DMS114 treated with DMSO at 0.1 percent for 48 hours (cell line): ENCODE measurements around the gene HILPDA.
"Not testable (repeated sequence)": the region's sequence is repeated elsewhere in the genome, so short reads cannot be mapped to it uniquely, and the experiment has no call there.

Experiments used
- DNase-seq: peaks from one replicate; lab custom pipeline; 2025; ENCODE audit not compliant: unreplicated experiment; lab: John Stamatoyannopoulos, UW

Gene HILPDA

GRCh38 chr7:128431221-128431620 lies 24.5 kb upstream of the HILPDA start:
- DNase-seq, result no peak

DNA sequence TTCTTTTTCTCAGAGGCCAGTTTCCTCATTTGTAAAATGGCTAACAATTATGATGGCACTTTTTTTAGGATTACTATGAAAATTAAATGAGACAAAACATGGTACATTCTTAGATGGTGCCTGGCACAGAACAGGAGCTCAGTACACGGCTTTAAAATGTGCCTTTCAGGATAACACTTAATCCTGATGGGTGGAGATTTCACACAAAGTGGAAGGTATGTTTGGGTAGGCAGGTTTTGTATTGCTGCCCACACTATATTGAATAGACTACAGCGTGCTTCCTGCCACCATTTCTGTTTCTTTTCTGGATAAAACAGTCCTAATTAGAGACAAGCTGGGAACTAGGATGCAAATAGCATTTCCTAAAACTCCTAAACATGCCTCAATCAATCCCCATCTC lies 23.9 kb upstream of the HILPDA start:
- DNase-seq, result no peak

DNA sequence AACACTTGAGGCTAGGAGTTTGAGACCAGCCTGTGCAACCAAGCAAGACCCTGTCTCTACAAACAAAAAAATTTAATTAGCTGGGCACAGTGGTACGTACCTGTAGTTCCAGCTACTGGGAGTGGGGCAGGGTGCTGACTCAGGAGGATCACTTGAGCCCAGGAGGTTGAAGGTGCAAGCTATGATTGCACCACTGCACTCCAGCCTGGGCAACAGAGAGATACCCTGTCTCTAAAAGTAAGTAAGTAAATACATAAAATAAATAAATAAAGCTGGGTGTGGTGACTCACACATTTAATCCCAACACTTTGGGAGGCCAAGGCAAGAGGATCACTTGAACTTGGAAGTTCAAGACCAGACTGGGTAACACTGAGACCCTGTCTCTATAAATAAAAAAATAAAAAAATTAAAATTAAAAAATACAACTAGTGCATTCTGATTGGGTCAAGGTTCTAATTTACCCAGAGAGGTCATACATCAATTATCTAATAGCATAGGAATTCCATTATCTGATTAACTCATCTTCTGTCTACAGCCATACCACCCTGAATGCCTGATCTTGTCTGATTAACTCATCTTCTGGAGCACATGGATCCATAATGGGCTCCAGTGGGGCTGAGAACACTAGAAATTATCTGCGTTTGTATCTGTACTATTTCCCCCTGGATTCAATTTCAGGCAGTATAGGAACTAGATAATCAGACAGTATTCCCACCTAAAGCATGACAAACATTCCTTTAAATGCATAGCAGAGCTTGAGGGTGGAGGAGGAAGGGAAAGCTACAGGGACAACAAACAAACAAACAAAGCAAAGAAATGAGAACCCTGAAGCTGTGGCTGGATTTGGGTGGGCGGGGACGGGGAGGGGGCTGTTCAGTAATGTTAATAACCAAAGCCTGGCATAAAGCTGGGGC lies 21.0 kb upstream of the HILPDA start:
- DNase-seq, result no peak

GRCh38 chr7:128435327-128435686 lies 20.4 kb upstream of the HILPDA start:
- no peak for DNase-seq

DNA sequence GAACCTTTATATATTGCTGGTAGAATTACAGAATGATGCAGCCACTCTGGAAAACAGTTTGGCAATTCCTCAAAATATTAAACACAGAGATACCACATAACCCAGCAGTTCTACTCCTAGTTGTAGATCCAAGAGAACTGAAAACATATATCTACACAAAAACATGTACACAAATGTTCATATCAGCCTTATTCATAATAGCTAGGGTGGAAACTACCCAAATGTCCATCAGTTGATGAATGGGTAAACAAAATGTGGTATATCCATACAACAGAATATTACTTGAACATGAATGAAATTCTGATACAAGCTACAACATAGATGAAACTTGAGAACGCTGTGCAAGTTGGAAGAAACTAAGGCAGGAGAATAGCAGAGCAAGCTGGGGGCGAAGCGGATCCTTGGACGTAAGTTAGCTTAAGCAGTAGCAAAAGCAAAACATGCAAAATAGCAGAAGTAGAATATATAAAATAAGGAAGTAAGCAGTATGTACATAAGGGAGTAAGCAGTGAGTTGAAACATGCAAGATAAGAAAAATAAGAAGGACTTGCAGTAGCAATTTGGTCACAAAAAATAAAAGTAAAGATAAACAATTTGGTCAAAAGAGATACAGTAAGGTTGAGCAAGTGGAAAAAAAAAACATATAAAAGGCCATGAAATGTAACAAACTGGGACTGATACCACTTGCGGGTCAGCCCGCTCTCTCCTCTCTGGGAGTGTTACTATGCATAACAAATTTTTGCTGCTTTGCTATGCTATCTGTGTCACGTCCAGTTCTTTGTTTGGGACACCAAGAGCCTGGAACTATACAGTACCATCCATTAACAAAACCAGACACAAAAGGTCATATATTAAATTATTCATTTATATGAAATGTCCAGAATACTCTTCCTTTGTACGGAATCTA lies 18.0 kb upstream of the HILPDA start:
- no peak for DNase-seq

DNA sequence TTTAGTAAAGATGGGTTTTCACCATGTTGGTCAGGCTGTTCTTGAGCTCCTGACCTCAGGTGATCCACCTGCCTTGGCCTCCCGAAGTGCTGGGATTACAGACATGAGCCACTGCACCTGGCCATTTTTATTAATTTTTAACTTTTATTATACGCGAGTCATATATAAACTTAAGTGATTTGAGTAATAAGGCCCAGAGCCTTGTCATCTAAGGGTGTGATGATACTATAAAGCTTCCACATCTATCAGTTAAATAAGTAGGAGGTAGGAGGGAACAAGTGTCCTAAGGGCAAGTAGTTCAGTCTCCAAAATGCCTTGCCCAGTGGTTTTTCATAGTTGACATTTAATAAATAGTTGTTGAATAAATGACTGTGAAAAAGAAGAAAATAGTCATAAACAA lies 13.3 kb upstream of the HILPDA start:
- DNase-seq, result no peak

DNA sequence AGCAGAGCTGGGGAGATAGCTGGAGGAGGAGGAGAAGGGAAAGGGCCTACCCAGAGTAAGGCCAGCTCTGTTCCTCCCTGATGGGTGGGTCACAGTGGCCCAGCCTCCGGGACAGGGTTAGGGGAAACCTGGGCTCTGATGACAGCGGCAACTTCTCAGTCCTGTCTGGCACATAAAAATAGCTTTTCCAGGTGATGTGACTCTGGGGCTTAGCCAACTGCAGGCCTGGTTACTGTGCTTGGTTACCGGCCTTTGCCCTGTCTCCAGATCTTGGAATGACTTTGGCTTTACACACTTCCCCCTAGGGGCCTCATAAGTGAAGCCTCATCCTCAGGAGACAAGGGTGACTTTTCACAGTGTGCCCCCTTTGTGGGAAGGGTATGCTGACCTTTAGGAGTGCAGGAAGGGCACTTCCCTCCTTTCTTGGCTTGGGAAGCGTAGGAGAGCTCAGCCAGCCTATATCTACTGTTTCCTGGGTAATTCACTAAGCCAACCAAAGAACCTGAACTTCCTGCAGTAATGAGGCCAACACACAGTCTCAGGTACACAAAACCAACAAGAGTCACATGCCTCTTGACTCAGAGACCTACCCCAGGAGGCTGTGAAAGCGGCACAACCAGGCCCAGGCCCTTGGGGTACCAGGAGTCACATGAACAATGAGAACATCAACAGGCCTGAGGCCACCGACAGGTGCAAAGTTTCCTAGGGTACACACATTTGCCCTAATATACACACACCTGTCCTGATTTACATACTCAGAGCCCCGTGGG lies 11.7 kb upstream of the HILPDA start:
- no peak for DNase-seq

DNA sequence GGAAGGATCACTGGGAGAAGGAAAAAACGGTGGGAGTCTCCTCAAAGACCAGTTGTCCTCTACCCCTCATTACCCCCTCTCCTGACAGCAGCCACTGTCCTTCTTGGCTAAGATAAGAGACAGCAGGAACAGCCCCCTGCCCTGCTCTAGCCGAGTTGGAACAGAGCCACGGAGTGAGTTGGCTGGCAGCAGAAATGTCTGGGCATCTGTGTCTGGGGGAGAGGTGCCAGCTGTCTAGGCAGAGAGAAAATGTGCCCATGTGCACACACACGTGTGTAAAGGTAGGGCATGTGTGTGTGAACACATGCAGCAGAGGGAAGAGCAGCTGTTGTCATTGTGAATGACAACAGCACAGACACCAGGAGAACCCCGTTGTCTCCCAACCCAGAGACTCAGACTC lies 9.4 kb upstream of the HILPDA start:
- no peak for DNase-seq

GRCh38 chr7:128447941-128448564 lies 7.6 kb upstream of the HILPDA start:
- no peak for DNase-seq

DNA sequence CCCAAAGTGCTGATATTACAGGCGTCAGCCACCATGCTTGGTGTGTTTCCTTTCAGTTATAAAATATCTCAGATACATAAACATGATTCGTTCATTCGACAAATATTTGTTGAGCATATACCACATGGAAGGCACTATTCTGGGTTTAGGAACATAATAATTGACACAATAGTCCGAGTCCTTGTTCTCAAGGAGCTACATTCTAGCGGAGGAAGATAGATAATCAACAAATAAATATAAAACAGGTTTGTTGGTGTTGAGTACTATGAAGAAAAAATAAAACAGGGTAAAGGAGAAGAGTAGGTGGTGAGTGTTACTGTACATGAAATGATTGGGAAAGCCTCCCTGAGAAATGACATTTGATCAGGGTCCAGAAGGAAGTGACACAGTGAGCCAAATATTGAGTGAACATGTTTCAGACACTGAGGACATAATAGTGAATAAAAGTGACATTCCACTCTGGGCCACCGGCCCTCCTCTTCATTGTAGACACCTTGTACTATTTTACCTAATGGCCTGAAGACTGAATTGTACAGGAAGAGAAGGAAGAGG lies 6.9 kb upstream of the HILPDA start:
- no peak for DNase-seq

GRCh38 chr7:128450409-128450808 lies 5.3 kb upstream of the HILPDA start:
- no peak for DNase-seq

- no peak for DNase-seq
Observed at GRCh38 chr7:128450913-128451312, 4.8 kb upstream of the HILPDA start.

DNA sequence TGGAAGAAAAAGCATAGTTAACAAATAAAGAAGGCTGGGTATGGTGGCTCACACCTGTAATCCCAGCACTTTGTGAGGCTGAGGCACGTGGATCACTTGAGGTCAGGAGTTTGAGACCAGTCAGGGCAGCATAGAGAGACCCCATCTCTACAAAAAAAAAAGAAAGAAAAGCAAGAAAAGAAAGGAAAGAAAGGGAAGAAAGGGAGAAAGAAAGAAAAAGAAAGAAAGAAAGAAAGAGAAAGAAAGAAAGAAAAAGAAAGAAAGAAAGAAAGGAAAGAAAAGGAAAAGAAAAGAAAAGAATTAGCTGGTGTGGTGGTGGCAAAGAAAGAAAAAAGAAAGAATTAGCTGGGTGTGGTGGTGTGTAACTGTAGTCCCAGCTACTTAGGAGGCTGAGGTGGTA lies 3.1 kb upstream of the HILPDA start:
- no peak for DNase-seq

DNA sequence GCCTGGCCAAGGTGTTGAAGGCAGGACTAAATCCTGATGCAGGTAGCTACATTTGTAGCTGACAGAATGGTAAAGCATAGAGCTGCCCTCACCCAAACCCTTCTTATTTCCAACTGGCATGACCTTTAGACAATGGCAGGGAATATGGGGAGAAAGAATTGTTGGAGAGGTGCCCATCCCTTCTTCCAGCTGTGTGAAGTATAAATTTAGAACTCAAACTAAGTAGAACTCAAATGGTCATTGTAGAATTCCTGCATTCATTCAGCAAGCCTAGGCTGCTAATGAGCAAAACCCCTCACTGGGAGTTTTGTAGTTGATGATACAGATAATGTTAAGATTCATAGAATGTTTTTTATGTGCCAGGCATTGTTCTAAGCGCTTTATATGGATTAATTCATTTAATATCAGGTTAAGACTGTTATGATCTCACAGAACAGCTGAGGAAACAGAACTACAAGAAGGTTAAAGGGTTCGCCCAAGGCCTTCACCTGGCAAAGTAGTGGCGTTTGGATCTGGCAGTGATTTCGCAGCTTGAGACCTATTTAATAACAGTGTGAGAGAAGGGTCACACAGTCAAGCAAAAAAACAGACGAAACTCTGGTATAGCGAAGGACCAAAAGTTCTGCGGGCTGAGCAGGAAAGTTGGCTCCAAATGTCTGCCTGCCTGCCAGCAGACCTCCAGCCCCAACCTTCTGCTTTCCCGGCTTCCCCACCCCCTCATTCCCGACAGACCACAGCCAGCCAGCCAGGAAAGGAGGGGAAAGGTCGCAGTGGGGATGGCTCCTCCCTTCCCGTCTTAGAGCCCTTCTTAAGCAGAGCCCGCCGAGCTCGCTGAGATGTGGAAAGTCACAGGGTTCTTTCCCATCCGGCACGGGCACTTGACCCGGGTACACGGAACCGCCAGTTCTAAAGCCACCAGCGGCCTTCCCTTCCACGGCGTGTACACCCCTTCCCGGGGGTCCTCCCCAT lies 1.6 kb upstream of the HILPDA start:
- DNase-seq, result no peak

DNA sequence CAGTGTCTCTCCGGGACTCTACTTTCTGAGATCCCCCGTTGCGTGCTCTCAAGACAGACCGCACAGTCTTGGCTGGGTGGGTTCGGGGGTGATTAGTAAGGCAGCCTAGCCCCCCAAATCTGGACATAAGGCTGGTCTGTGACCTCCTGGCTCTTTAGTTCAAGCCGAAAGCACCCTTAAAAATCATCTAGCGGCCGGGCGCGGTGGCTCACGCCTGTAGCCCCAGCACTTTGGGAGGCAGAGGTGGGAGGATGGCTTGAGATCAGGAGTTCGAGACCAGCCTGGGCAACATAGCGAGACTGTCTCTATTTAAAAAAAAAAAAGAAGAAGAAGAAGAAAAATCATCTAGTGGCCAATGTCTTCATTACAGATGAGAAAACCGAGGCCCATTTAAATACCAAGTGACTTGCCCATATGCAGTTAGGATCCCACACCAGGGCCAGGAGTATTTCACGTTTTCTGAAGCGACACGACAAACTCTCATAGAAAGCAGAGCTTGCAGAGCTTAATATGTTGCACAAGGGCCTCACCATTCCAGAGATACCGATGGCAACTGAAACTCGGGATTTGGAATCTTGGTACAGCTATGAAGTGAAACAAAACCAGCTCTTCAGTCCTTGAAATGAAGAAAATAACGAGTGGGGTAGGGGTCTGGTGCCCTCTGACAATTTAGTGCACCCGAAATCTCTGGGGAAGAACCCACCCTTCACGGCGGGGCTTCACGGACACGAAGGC lies 703 bp upstream of the HILPDA start:
- no peak for DNase-seq

DNA sequence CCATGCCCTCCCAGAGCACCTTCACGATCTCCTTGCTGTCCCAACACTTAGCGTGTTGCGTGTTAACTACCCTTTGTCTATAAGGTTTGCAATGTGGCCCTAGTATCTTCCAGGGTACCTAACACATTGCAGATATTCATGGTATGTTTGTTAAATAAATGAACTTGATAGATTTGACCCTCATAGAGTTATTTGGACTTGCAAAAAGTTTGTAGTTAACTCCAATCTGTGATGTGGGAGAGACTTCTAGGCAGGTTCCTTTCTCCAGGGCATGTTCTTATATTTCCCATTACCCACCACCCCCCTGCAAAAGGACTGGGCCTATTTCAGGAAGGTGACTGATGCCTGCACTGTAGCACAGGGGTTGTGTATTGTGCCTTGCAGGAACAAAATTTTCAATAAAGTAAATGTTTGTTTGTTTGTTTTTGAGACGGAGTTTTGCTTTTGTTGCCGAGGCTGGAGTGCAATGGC lies 612 bp downstream of the HILPDA start:
- no peak for DNase-seq

DNA sequence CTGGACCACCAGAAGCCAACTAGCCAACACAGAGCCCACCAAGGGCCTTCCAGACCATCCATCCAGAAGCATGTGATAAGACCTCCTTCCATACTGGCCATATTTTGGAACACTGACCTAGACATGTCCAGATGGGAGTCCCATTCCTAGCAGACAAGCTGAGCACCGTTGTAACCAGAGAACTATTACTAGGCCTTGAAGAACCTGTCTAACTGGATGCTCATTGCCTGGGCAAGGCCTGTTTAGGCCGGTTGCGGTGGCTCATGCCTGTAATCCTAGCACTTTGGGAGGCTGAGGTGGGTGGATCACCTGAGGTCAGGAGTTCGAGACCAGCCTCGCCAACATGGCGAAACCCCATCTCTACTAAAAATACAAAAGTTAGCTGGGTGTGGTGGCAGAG lies 1.7 kb downstream of the HILPDA start:
- DNase-seq, result not testable (repeated sequence)

DNA sequence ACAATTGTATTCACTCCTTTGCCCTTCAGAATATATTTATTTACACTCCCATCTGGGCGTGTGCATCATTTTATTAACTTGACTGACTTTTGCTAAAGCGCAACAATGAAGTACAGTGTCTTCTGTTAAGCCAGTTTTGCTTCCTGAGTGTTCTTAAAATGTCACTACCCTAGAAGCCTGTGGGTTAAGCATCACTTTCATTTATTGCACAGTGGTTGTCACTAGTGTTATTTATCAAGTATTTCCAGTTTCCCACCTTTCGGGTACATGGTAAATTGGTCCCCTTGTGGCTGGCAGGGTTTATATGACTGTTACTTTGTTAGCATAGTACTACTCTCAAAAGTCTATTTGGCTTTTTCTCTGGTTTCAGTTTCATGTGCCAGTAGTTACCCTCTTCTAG lies 3.3 kb downstream of the HILPDA start:
- DNase-seq, result no peak
